ENCODE data around the gene CDH24.

DNA sequence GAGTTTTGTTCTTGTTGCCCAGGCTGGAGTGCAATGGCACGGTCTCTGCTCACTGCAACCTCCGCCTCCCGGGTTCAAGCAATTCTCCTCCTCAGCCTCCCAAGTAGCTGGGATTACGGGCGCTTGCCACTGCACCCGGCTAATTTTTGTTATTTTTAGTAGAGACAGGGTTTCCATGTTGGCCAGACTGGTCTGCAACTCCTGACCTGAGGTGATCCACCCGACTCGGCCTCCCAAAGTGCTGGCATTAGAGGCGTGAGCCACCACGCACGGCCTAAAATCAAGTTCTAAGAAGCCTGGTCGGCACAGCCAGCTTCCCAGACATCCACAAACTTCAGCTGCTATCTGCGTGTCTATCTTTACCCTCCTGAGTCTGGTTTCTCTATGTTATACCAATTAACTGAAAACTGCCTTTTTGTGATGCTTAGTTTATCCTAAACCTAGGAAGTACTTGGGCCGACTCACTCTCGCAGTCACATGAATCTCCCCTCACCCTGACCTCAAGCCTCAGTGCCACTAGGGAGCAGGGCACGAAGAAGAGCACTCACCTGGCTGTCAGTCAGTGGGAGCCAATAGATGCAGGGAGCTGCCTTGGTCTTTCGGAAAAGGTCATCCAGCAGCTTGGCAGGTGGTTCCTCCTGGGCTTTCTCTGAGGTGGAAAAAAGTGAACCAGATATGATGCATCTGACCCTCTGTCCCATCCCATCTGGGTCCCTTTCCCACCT lies 3.4 kb upstream of the CDH24 start:
- TF ChIP-seq, protein P1, sequence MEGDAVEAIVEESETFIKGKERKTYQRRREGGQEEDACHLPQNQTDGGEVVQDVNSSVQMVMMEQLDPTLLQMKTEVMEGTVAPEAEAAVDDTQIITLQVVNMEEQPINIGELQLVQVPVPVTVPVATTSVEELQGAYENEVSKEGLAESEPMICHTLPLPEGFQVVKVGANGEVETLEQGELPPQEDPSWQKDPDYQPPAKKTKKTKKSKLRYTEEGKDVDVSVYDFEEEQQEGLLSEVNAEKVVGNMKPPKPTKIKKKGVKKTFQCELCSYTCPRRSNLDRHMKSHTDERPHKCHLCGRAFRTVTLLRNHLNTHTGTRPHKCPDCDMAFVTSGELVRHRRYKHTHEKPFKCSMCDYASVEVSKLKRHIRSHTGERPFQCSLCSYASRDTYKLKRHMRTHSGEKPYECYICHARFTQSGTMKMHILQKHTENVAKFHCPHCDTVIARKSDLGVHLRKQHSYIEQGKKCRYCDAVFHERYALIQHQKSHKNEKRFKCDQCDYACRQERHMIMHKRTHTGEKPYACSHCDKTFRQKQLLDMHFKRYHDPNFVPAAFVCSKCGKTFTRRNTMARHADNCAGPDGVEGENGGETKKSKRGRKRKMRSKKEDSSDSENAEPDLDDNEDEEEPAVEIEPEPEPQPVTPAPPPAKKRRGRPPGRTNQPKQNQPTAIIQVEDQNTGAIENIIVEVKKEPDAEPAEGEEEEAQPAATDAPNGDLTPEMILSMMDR (IDR thresholded peaks at IDR 0.05): no peak
- TF ChIP-seq POLR2A (IDR thresholded peaks at IDR 0.05) (no peak), POLR2AphosphoS5 (IDR thresholded peaks at IDR 0.05) (no peak), EP300 (IDR thresholded peaks at IDR 0.05) (no peak)

Measured in stomach (tissue), 4 donors.